ENCODE results near the gene OSBP.

DNA sequence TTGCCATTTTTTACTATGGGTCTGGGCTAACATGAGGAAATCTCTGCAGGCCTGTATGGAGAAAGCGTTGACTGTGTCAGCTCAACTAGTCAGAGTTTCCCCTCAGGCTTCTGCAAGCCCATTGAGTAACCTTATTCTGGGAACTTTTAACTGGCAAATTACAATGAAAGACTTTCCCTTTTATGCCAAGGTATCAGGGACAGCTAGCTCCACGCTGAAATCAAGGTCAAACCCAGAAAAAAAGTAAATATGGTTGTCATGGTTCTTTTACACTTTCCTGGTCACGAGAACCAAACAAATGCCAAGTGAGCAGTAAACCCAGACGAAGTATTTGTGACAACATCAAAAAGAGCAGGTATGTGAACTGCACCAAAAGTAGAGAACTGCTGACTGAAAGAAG is 13.8 kb downstream of the OSBP start:
- TF ChIP-seq, protein P1, sequence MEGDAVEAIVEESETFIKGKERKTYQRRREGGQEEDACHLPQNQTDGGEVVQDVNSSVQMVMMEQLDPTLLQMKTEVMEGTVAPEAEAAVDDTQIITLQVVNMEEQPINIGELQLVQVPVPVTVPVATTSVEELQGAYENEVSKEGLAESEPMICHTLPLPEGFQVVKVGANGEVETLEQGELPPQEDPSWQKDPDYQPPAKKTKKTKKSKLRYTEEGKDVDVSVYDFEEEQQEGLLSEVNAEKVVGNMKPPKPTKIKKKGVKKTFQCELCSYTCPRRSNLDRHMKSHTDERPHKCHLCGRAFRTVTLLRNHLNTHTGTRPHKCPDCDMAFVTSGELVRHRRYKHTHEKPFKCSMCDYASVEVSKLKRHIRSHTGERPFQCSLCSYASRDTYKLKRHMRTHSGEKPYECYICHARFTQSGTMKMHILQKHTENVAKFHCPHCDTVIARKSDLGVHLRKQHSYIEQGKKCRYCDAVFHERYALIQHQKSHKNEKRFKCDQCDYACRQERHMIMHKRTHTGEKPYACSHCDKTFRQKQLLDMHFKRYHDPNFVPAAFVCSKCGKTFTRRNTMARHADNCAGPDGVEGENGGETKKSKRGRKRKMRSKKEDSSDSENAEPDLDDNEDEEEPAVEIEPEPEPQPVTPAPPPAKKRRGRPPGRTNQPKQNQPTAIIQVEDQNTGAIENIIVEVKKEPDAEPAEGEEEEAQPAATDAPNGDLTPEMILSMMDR (IDR thresholded peaks at IDR 0.05) = no peak
- TF ChIP-seq POLR2A (IDR thresholded peaks at IDR 0.05; ENCODE audit: low read depth) (no peak), POLR2AphosphoS5 (IDR thresholded peaks at IDR 0.05) (no peak)
